HEK293 (cell line): ENCODE results near the gene SBNO2.

Experiments used
- CTCF ChIA-PET: fragments of 350-600 bp; formaldehyde crosslinking; extraction: SDS; loops from one replicate; lab custom pipeline; 2021; ENCODE audit warnings: antibody characterized with exemption; lab: Yijun Ruan, JAX
- POLR2A ChIA-PET: fragments of 300-600 bp; formaldehyde crosslinking; extraction: SDS; loops from one replicate; lab custom pipeline; 2020; ENCODE audit warnings: antibody characterized with exemption, inconsistent platforms; lab: Yijun Ruan, JAX
- H3K27ac ChIP-seq: fragments of 200-500 bp; sonication (Bioruptor generic); 2 replicates; pipeline ENCODE4 v1.5.1; 2014; ENCODE audit warnings: low read depth, low read length, control low read depth, inconsistent platforms; ENCODE audit errors: extremely low read depth
- H3K36me3 ChIP-seq, 2 experiments: fragments of 200-500 bp in 1 of 2; sonication (Bioruptor generic) in 1 of 2; 1 replicate in 1 of 2; 2 replicates in 1 of 2; pipeline ENCODE4 v1.5.1; 2014 to 2017; ENCODE audit warnings: inconsistent platforms in 2 of 2, low read length in 2 of 2; ENCODE audit not compliant: control insufficient read depth in 2 of 2, insufficient read depth in 1 of 2
- H3K4me1 ChIP-seq: fragments of 200-500 bp; sonication (Bioruptor generic); 2 replicates; pipeline ENCODE4 v1.5.1; 2014; ENCODE audit warnings: mild to moderate bottlenecking, low read length, inconsistent platforms; ENCODE audit not compliant: control insufficient read depth, insufficient read depth
- H3K4me3 ChIP-seq: 2 replicates; pipeline ENCODE4 v1.5.1; 2011; ENCODE audit warnings: low read depth, mild to moderate bottlenecking, control low read depth, low read length, moderate library complexity
- H3K9me3 ChIP-seq: fragments of 200-500 bp; sonication (Bioruptor generic); 2 replicates; pipeline ENCODE4 v1.5.1; 2014; ENCODE audit warnings: low read depth, low read length, inconsistent platforms; ENCODE audit not compliant: control insufficient read depth, insufficient read depth
- BCL11A ChIP-seq: fragments of 450-650 bp; formaldehyde crosslinking; IDR thresholded peaks from 2 replicates; pipeline ENCODE4 v1.5.1; 2016; ENCODE audit warnings: low read depth, missing biosample characterization, missing genetic modification characterization
- EGR2 ChIP-seq: fragments of 450-650 bp; formaldehyde crosslinking; IDR thresholded peaks from 2 replicates; pipeline ENCODE4 v1.5.1; 2016; ENCODE audit warnings: low read depth, missing biosample characterization, missing genetic modification characterization
- HOXA7 ChIP-seq: sonication (generic); formaldehyde crosslinking; IDR thresholded peaks from 2 replicates; pipeline ENCODE4 v1.8.1; 2022; ENCODE audit warnings: missing genetic modification reagents, borderline replicate concordance
- IKZF3 ChIP-seq: fragments of 450-650 bp; IDR thresholded peaks from 2 replicates; pipeline ENCODE4 v1.5.0; 2018; ENCODE audit warnings: missing biosample characterization, mild to moderate bottlenecking, missing genetic modification characterization, moderate library complexity
- PRDM1 ChIP-seq: fragments of 450-650 bp; formaldehyde crosslinking; IDR thresholded peaks from 2 replicates; pipeline ENCODE4; 2016; ENCODE audit warnings: missing biosample characterization, missing genetic modification characterization
- SCRT2 ChIP-seq: fragments of 450-650 bp; formaldehyde crosslinking; IDR thresholded peaks from 2 replicates; pipeline ENCODE4 v1.5.1; 2016; ENCODE audit warnings: missing biosample characterization, missing genetic modification characterization
- WT1 ChIP-seq: fragments of 450-650 bp; formaldehyde crosslinking; IDR thresholded peaks from 2 replicates; pipeline ENCODE4 v1.5.1; 2016; ENCODE audit warnings: missing biosample characterization, missing genetic modification characterization
- ZFHX2 ChIP-seq: fragments of 450-650 bp; formaldehyde crosslinking; conservative IDR thresholded peaks from 2 replicates; pipeline ENCODE4 v1.5.1; 2016; ENCODE audit warnings: missing biosample characterization, missing genetic modification characterization
- ZFP3 ChIP-seq: fragments of 450-650 bp; formaldehyde crosslinking; IDR thresholded peaks from 2 replicates; pipeline ENCODE4 v1.5.1; 2016; ENCODE audit warnings: low read depth, missing biosample characterization, missing genetic modification characterization
- ZNF350 ChIP-seq: fragments of 450-650 bp; formaldehyde crosslinking; IDR thresholded peaks from 2 replicates; pipeline ENCODE4 v1.5.0; 2017; ENCODE audit warnings: missing biosample characterization, mild to moderate bottlenecking, missing genetic modification characterization
- ZNF501 ChIP-seq: fragments of 450-650 bp; formaldehyde crosslinking; IDR thresholded peaks from 2 replicates; pipeline ENCODE4 v1.5.1; 2016; ENCODE audit warnings: missing biosample characterization, missing genetic modification characterization
- ZNF561 ChIP-seq: fragments of 450-650 bp; IDR thresholded peaks from 2 replicates; pipeline ENCODE4 v1.5.1; 2018; ENCODE audit warnings: missing biosample characterization, missing genetic modification characterization, borderline replicate concordance
- ZNF600 ChIP-seq: fragments of 450-650 bp; formaldehyde crosslinking; IDR thresholded peaks from 2 replicates; pipeline ENCODE4 v1.5.1; 2016; ENCODE audit warnings: missing biosample characterization, missing genetic modification characterization
- TF ChIP-seq, protein P1 (sequence below): fragments of 450-650 bp; formaldehyde crosslinking; IDR thresholded peaks from 2 replicates; pipeline ENCODE4 v1.5.1; 2016; ENCODE audit warnings: missing biosample characterization, missing genetic modification characterization, borderline replicate concordance
- TF ChIP-seq, protein P2 (sequence below): fragments of 450-650 bp; formaldehyde crosslinking; IDR thresholded peaks from 2 replicates; pipeline ENCODE4 v1.5.0; 2017; ENCODE audit warnings: missing biosample characterization, missing genetic modification characterization, borderline replicate concordance
- TF ChIP-seq, protein P3 (sequence below): fragments of 450-650 bp; formaldehyde crosslinking; IDR thresholded peaks from 2 replicates; pipeline ENCODE4 v1.5.1; 2016; ENCODE audit warnings: missing biosample characterization, missing genetic modification characterization, borderline replicate concordance
- TF ChIP-seq, protein P4 (sequence below): fragments of 450-650 bp; formaldehyde crosslinking; IDR thresholded peaks from 2 replicates; pipeline ENCODE4 v1.5.1; 2016; ENCODE audit warnings: missing biosample characterization, missing genetic modification characterization

The SBNO2 gene

DNA sequence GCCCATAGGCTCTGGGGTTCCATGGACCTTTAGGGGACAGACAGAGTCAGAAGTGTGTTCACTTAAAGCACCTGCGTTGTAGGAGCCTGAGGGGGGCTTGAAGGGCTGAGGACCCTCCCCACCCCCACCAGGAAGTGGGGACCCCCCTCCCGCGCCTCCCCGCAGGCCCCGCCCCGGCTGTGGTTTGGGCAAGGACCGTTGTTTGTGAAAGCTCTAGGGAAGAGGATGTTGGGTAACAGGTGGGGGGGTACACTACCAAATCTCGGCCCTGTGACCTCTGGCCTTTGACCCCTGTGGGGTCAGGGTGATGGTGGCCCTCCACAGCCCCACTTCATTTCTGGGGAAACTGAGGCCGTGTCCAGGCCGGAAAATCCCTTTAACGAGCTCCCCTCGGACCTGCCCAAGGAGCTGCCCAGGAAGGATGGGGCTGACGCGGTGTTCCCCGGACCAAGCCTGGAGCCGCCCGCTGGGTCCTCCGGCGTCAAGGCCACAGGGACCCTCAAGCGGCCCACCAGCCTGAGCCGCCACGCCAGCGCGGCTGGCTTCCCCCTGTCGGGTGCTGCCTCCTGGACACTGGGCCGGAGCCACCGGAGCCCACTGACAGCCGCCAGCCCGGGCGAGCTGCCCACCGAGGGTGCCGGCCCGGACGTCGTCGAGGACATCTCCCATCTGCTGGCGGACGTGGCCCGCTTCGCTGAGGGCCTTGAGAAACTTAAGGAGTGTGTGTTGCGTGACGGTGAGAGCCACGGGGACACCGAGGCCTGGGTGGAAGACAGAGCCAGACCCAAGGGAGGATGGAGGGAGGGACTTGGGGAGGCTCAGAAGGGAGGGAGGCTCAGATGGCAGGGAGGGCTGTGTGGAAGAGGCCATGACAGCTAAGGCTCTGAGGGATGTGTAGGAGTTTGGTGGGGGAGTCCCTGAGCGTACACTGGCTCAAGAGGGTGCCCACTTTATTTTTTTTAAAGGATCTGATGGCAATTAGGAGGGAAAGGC, 105.8 kb downstream of the SBNO2 start:
- H3K9me3 ChIP-seq: no peaks in the 10 kb centered on the region
- no peak overlapping the region for H3K4me3 ChIP-seq
- ChIA-PET CTCF (no interaction called here), POLR2A (interaction anchor here (1.4 kb wide), 1 partner anchor 22 kb away, joined by 6 read pairs; no protein-coding TSS in a partner anchor)
- peaks cover 2% of the 10 kb centered on the region; the same call in 1 of the 2 replicates for H3K4me1 ChIP-seq
- no peaks in the 10 kb centered on the region for H3K36me3 ChIP-seq
- H3K27ac ChIP-seq: no peak overlapping the region
- TF ChIP-seq PRDM1 (tag by site-specific recombination) (no peak), ZNF600 (tag by site-specific recombination) (peak; percentile 79), EGR2 (tag by site-specific recombination) (peak; percentile 72; the same call in 1 of the 2 replicates), WT1 (peak; percentile 79), ZNF561 (no peak), ZNF350 (tag by site-specific recombination) (no peak), IKZF3 (0 out of 2 replicates have a peak, but pooled peaks have one; percentile 50), ZFP3 (tag by site-specific recombination) (peak; percentile 98), ZNF501 (tag by site-specific recombination) (no peak), BCL11A (tag by site-specific recombination) (peak; percentile 88; the same call in 1 of the 2 replicates), ZFHX2 (tag by site-specific recombination) (peak; percentile 58), SCRT2 (tag by site-specific recombination) (peak; percentile 82), HOXA7 (CRISPR knock-in tag) (no peak)
- TF ChIP-seq, protein P1, sequence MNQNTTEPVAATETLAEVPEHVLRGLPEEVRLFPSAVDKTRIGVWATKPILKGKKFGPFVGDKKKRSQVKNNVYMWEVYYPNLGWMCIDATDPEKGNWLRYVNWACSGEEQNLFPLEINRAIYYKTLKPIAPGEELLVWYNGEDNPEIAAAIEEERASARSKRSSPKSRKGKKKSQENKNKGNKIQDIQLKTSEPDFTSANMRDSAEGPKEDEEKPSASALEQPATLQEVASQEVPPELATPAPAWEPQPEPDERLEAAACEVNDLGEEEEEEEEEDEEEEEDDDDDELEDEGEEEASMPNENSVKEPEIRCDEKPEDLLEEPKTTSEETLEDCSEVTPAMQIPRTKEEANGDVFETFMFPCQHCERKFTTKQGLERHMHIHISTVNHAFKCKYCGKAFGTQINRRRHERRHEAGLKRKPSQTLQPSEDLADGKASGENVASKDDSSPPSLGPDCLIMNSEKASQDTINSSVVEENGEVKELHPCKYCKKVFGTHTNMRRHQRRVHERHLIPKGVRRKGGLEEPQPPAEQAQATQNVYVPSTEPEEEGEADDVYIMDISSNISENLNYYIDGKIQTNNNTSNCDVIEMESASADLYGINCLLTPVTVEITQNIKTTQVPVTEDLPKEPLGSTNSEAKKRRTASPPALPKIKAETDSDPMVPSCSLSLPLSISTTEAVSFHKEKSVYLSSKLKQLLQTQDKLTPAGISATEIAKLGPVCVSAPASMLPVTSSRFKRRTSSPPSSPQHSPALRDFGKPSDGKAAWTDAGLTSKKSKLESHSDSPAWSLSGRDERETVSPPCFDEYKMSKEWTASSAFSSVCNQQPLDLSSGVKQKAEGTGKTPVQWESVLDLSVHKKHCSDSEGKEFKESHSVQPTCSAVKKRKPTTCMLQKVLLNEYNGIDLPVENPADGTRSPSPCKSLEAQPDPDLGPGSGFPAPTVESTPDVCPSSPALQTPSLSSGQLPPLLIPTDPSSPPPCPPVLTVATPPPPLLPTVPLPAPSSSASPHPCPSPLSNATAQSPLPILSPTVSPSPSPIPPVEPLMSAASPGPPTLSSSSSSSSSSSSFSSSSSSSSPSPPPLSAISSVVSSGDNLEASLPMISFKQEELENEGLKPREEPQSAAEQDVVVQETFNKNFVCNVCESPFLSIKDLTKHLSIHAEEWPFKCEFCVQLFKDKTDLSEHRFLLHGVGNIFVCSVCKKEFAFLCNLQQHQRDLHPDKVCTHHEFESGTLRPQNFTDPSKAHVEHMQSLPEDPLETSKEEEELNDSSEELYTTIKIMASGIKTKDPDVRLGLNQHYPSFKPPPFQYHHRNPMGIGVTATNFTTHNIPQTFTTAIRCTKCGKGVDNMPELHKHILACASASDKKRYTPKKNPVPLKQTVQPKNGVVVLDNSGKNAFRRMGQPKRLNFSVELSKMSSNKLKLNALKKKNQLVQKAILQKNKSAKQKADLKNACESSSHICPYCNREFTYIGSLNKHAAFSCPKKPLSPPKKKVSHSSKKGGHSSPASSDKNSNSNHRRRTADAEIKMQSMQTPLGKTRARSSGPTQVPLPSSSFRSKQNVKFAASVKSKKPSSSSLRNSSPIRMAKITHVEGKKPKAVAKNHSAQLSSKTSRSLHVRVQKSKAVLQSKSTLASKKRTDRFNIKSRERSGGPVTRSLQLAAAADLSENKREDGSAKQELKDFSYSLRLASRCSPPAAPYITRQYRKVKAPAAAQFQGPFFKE (tag by site-specific recombination): no peak
- TF ChIP-seq, protein P2, sequence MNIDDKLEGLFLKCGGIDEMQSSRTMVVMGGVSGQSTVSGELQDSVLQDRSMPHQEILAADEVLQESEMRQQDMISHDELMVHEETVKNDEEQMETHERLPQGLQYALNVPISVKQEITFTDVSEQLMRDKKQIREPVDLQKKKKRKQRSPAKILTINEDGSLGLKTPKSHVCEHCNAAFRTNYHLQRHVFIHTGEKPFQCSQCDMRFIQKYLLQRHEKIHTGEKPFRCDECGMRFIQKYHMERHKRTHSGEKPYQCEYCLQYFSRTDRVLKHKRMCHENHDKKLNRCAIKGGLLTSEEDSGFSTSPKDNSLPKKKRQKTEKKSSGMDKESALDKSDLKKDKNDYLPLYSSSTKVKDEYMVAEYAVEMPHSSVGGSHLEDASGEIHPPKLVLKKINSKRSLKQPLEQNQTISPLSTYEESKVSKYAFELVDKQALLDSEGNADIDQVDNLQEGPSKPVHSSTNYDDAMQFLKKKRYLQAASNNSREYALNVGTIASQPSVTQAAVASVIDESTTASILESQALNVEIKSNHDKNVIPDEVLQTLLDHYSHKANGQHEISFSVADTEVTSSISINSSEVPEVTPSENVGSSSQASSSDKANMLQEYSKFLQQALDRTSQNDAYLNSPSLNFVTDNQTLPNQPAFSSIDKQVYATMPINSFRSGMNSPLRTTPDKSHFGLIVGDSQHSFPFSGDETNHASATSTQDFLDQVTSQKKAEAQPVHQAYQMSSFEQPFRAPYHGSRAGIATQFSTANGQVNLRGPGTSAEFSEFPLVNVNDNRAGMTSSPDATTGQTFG (tag by site-specific recombination): no peak
- TF ChIP-seq, protein P3, sequence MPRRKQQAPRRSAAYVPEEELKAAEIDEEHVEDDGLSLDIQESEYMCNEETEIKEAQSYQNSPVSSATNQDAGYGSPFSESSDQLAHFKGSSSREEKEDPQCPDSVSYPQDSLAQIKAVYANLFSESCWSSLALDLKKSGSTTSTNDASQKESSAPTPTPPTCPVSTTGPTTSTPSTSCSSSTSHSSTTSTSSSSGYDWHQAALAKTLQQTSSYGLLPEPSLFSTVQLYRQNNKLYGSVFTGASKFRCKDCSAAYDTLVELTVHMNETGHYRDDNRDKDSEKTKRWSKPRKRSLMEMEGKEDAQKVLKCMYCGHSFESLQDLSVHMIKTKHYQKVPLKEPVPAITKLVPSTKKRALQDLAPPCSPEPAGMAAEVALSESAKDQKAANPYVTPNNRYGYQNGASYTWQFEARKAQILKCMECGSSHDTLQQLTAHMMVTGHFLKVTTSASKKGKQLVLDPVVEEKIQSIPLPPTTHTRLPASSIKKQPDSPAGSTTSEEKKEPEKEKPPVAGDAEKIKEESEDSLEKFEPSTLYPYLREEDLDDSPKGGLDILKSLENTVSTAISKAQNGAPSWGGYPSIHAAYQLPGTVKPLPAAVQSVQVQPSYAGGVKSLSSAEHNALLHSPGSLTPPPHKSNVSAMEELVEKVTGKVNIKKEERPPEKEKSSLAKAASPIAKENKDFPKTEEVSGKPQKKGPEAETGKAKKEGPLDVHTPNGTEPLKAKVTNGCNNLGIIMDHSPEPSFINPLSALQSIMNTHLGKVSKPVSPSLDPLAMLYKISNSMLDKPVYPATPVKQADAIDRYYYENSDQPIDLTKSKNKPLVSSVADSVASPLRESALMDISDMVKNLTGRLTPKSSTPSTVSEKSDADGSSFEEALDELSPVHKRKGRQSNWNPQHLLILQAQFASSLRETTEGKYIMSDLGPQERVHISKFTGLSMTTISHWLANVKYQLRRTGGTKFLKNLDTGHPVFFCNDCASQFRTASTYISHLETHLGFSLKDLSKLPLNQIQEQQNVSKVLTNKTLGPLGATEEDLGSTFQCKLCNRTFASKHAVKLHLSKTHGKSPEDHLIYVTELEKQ (tag by site-specific recombination): no peak
- TF ChIP-seq, protein P4, sequence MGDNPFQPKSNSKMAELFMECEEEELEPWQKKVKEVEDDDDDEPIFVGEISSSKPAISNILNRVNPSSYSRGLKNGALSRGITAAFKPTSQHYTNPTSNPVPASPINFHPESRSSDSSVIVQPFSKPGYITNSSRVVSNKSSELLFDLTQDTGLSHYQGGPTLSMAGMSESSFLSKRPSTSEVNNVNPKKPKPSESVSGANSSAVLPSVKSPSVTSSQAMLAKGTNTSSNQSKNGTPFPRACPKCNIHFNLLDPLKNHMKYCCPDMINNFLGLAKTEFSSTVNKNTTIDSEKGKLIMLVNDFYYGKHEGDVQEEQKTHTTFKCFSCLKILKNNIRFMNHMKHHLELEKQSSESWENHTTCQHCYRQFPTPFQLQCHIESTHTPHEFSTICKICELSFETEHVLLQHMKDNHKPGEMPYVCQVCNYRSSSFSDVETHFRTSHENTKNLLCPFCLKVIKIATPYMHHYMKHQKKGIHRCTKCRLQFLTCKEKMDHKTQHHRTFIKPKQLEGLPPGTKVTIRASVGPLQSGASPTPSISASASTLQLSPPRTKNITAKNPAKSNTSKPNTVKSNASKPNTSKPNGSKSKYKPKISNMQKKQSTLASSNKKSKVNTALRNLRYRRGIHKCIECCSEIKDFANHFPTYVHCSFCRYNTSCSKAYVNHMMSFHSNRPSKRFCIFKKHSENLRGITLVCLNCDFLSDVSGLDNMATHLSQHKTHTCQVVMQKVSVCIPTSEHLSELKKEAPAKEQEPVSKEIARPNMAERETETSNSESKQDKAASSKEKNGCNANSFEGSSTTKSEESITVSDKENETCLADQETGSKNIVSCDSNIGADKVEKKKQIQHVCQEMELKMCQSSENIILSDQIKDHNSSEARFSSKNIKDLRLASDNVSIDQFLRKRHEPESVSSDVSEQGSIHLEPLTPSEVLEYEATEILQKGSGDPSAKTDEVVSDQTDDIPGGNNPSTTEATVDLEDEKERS (tag by site-specific recombination): no peak
